Subcutaneous preadipocyte (primary cell): ENCODE results near the gene FAAP100. TPM values are rescaled to one million over a fixed set of nuclear protein-coding genes. Genes with fewer than 3 reads are reported as not detected.

Source experiments
- small RNA-seq: library from RNA; depleted of rRNA; stranded (forward); fragments of <200 nt; gene quantifications from one replicate; pipeline ENCODE3, GENCODE V24; 2012
- total RNA-seq: library from RNA; depleted of rRNA; stranded (reverse); fragments of >200 nt; gene quantifications from 2 replicates; pipeline ENCODE4 v1.2.3, GENCODE V29; 2012

Gene FAAP100, protein sequence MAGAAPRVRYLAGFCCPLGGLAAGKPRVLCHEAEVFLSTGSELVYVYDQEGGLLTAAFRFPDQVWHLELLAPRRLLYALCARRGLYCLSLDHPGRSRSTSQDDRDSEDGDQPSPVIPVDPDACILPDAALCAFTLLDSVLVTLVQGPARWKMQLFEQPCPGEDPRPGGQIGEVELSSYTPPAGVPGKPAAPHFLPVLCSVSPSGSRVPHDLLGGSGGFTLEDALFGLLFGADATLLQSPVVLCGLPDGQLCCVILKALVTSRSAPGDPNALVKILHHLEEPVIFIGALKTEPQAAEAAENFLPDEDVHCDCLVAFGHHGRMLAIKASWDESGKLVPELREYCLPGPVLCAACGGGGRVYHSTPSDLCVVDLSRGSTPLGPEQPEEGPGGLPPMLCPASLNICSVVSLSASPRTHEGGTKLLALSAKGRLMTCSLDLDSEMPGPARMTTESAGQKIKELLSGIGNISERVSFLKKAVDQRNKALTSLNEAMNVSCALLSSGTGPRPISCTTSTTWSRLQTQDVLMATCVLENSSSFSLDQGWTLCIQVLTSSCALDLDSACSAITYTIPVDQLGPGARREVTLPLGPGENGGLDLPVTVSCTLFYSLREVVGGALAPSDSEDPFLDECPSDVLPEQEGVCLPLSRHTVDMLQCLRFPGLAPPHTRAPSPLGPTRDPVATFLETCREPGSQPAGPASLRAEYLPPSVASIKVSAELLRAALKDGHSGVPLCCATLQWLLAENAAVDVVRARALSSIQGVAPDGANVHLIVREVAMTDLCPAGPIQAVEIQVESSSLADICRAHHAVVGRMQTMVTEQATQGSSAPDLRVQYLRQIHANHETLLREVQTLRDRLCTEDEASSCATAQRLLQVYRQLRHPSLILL
- 28.3 and 36.9 TPM in 2 replicates for total RNA-seq

DNA sequence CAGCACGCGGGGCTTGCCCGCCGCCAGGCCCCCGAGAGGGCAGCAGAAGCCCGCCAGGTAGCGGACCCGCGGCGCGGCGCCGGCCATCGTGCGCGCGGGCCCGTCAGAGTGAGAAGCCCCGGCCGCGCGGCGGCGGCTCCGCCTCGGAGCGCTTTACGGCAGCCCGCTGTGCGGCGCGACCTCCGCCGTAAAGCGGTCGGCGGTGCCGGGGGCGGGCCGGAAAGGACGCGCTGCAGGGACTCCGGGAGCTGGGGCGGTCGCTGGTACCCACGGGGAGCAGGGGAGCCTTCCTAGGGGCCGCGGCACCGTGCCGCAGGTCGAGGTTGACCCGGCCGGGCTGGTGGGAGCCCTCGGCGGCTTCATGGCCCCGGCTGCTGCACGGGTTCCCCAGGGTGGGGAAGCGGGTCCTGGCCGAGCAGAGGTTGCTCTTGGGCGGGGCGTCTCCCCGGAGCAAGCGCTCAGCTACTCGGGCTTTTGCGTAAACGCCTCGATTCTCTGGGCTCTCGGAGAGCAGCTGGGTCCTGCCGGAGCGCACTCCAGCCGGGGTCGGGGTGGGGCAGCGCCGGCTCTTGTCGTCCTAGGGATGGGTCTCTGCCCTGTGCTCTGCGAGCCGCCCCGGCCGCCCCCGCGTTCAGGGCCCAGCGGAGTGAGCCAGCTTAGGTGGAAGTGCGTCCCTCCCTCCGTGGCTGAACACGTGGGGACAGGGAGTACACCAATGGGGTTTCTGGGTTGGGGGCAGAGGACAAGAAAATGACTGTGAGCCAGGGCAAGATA lies at the start of gene FAAP100:
TSS of gene FAAP100 (minus strand) at position 110 of the 774 bp plus-strand sequence. CDS start at position 87, 23 bp downstream.

DNA sequence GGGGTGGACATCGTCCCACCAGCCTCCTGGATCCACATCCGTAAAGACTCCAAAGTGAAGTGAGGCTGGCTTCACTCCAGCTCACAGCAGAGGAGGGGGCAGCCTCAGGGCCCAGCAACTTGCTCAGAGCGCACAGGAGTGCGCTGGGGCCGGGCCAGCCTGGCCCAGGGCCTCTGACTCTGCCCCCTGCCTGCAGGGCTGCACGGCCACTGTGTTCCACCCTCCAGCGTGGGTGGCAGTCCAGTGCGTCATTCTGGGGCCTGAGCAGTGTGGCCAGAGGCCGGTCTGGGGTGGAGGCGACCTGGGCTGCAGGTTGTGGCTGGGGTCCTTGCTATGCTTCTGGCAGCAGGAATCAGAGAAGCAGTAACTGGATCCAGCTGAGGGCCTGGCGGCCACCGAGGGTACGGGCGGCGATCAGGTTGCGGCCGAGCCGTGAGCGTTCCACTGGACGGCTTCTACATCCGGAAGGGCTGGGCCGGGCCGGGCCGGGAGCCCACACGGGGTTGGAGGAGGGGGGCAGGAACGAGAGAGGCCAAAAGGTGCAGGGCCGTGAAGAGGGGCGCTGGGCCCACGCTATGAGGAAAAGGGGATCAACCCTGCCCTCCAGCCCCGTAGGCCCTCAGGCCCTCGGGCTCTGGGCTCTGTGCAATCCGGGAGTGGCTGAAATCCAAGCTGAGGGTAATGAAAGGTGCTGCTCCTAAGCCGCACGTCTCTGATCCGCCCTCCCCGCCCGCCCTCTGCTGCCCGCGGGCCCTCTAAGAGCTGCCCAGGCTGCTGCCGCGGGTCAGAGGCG lies 24.4 kb downstream of the FAAP100 start, which contains the start of gene FSCN2:
TSS of gene FSCN2 (plus strand) at position 787 of the 793 bp plus-strand sequence. CDS start 155 bp downstream, outside the sequence.

DNA sequence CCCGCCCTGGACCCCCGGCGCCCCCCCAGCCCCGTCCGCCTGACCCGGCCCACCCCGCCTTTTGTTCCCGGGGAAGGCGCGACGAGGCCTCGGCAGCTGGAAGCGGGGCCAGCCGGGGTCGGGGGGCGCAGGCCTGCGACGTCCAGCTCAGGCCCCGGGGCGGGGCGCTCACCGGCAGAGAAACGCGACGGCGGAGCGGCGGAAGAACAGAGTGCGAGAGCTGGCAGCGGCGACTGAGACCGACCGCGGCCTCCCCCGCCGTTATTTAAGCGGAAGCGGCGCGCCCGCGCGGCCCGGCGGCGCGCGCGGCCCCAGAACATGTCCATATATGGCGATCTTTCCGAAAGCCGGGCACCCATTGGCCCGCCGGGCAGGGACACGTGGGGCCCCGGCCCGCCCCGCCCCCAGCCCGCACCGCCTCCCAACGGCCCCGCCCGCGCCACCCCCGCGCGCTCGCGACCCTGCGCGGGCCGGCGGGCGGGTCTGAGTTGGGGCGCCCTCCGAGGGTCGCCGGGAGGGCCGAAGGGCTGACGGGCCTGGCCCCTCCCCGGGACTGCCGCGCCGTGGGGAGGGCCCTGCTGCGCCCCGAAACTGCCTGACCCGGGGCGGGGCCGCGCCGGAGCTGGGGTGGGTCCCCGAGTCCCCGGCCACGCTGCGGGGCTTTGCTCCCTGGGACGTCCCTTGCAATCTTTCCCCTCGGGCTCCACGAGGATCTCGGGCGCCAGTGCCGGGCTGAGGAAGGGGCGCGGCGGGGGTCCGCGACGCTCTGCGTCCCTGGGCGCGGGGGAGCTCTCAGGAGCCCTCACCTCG lies 39.4 kb downstream of the FAAP100 start, which contains the start of gene ACTG1:
TSS of gene ACTG1 (minus strand) at position 238 of the 810 bp plus-strand sequence. CDS start 445 bp downstream, outside the sequence.

Small RNA genes lying within 50 kb of the gene (small RNA-seq; reads per million reads assigned to genes)
- gene RF00019, result not detected

Other genes starting within 250 kb of the FAAP100 start
- gene BAHCC1, start 156.9 kb downstream of the FAAP100 start, total RNA-seq, result 6.2 and 7.4 TPM in 2 replicates
- gene ACTG1, start 39.6 kb downstream of the FAAP100 start, total RNA-seq, result 5,469 and 6,757 TPM in 2 replicates
- gene FSCN2, start 24.0 kb downstream of the FAAP100 start, total RNA-seq, result 0.59 and 2.2 TPM in 2 replicates
- gene NPLOC4, start 84.8 kb upstream of the FAAP100 start, total RNA-seq, result 73.1 and 88.4 TPM in 2 replicates
- gene TSPAN10, start 84.8 kb upstream of the FAAP100 start, total RNA-seq, result 1.4 and 1.8 TPM in 2 replicates
- not detected in 2 replicates for gene PDE6G, start 104.2 kb upstream of the FAAP100 start, total RNA-seq
- 29.7 and 30.5 TPM in 2 replicates for gene OXLD1, start 114.3 kb upstream of the FAAP100 start, total RNA-seq
- 5.9 and 13.9 TPM in 2 replicates for gene CCDC137, start 114.4 kb upstream of the FAAP100 start, total RNA-seq
- 19.1 and 26.8 TPM in 2 replicates for gene ARL16, start 131.4 kb upstream of the FAAP100 start, total RNA-seq
- gene HGS, start 131.7 kb upstream of the FAAP100 start, total RNA-seq, result 107 and 119 TPM in 2 replicates
- 18.0 and 23.1 TPM in 2 replicates for gene MRPL12, start 151.0 kb upstream of the FAAP100 start, total RNA-seq
- 18.4 and 24.0 TPM in 2 replicates for gene SLC25A10, start 159.9 kb upstream of the FAAP100 start, total RNA-seq